IMR-90 (cell line): ENCODE measurements around the gene TCERG1L. TPM values are rescaled to one million over a fixed set of nuclear protein-coding genes. Genes with fewer than 3 reads are reported as not detected.

ENCODE experiments used
- ATAC-seq: fragments of 200-7000 bp; cut with Tn5 transposase; 2 replicates; pipeline ENCODE4 v1.9.1; 2020; ENCODE audit warnings: low read depth, mild to moderate bottlenecking, moderate library complexity
- BruUV-seq: library from RNA; stranded (reverse); fragments of 400-500 nt; replicated peaks from 2 replicates; lab custom pipeline; 2021; lab: Mats Ljungman, UMichigan
- CTCF ChIA-PET: fragments of 300-600 bp; formaldehyde crosslinking; extraction: SDS; loops from one replicate; lab custom pipeline; 2021; ENCODE audit warnings: antibody characterized with exemption; lab: Yijun Ruan, JAX
- POLR2A ChIA-PET: fragments of 300-600 bp; sonication (Branson Sonifier 250); formaldehyde crosslinking; loops from one replicate; lab custom pipeline; 2022; ENCODE audit warnings: antibody characterized with exemption; ENCODE audit not compliant: unreplicated experiment; lab: Charles Lee
- DNase-seq: peaks from one replicate; pipeline ENCODE4 v3.0.0; 2013
- H2AFZ ChIP-seq: replicated peaks from 2 replicates; pipeline ENCODE3; 2013; ENCODE audit warnings: low read length, mild to moderate bottlenecking; ENCODE audit not compliant: poor library complexity
- H2AK5ac ChIP-seq: 2 replicates; pipeline ENCODE4 v1.6.1; 2013; ENCODE audit warnings: low read depth, low read length, inconsistent platforms
- H2AK9ac ChIP-seq: replicated peaks from 2 replicates; pipeline ENCODE3; 2013; ENCODE audit warnings: mild to moderate bottlenecking, low read depth, low read length, moderate library complexity; ENCODE audit not compliant: poor library complexity
- H2BK120ac ChIP-seq: 2 replicates; pipeline ENCODE4 v1.6.1; 2013; ENCODE audit warnings: low read depth, low read length, inconsistent platforms
- H2BK15ac ChIP-seq: 3 replicates; pipeline ENCODE4 v1.6.1; 2013; ENCODE audit warnings: low read depth, low read length, inconsistent platforms
- H2BK20ac ChIP-seq: 2 replicates; pipeline ENCODE4 v1.6.1; 2013; ENCODE audit warnings: low read depth, mild to moderate bottlenecking, inconsistent platforms, low read length, moderate library complexity
- H2BK5ac ChIP-seq: 2 replicates; pipeline ENCODE4 v1.6.1; 2013; ENCODE audit warnings: mild to moderate bottlenecking, low read depth, low read length, inconsistent platforms; ENCODE audit not compliant: poor library complexity, severe bottlenecking
- H3K14ac ChIP-seq: replicated peaks from 2 replicates; pipeline ENCODE4 v1.6.1; 2013; ENCODE audit warnings: low read depth, low read length, inconsistent platforms
- H3K18ac ChIP-seq: 2 replicates; pipeline ENCODE4 v1.6.1; 2013; ENCODE audit warnings: low read depth, low read length, control low read depth
- H3K23ac ChIP-seq: 2 replicates; pipeline ENCODE4 v1.6.1; 2013; ENCODE audit warnings: low read depth, low read length, inconsistent platforms
- H3K27ac ChIP-seq: 2 replicates; pipeline ENCODE4 v1.5.1; 2013; ENCODE audit warnings: mild to moderate bottlenecking, control low read depth, low read length; ENCODE audit not compliant: insufficient read depth
- H3K27me3 ChIP-seq: 2 replicates; pipeline ENCODE4 v1.6.1; 2013; ENCODE audit warnings: low read length; ENCODE audit not compliant: control insufficient read depth, insufficient read depth
- H3K36me3 ChIP-seq: 2 replicates; pipeline ENCODE4 v1.6.1; 2013; ENCODE audit warnings: low read length, mixed read lengths; ENCODE audit not compliant: control insufficient read depth, insufficient read depth
- H3K4ac ChIP-seq: 2 replicates; pipeline ENCODE4 v1.6.1; 2013; ENCODE audit warnings: low read depth, low read length, inconsistent platforms
- H3K4me1 ChIP-seq: 2 replicates; pipeline ENCODE4 v1.6.1; 2013; ENCODE audit warnings: low read length, mixed read lengths; ENCODE audit not compliant: control insufficient read depth, insufficient read depth
- H3K4me2 ChIP-seq: 2 replicates; pipeline ENCODE4 v1.6.1; 2013; ENCODE audit warnings: low read depth, mild to moderate bottlenecking, control low read depth, low read length, moderate library complexity
- H3K4me3 ChIP-seq: 2 replicates; pipeline ENCODE4 v1.5.1; 2013; ENCODE audit warnings: low read depth, mild to moderate bottlenecking, control low read depth, low read length, moderate library complexity; ENCODE audit not compliant: insufficient read depth
- H3K56ac ChIP-seq: 2 replicates; pipeline ENCODE4 v1.6.1; 2013; ENCODE audit warnings: low read length, inconsistent platforms; ENCODE audit not compliant: insufficient read depth; ENCODE audit errors: extremely low read depth
- H3K79me1 ChIP-seq, 2 experiments: 2 replicates each; pipeline ENCODE4 v1.6.1; 2013; ENCODE audit warnings: low read length in 2 of 2, inconsistent platforms in 1 of 2, low read depth in 1 of 2
- H3K9ac ChIP-seq: 2 replicates; pipeline ENCODE4 v1.6.1; 2013; ENCODE audit warnings: low read depth, low read length, control low read depth
- H3K9me1 ChIP-seq: 2 replicates; pipeline ENCODE4 v1.6.1; 2013; ENCODE audit warnings: low read length, inconsistent platforms; ENCODE audit not compliant: insufficient read depth
- H3K9me3 ChIP-seq: 2 replicates; pipeline ENCODE4 v1.6.1; 2013; ENCODE audit warnings: low read length; ENCODE audit not compliant: control insufficient read depth, insufficient read depth
- H4K20me1 ChIP-seq: 2 replicates; pipeline ENCODE4 v1.6.1; 2013; ENCODE audit warnings: low read length, inconsistent platforms; ENCODE audit not compliant: insufficient read depth
- H4K5ac ChIP-seq: 2 replicates; pipeline ENCODE4 v1.6.1; 2013; ENCODE audit warnings: mild to moderate bottlenecking, low read depth, low read length, control low read depth
- H4K8ac ChIP-seq, 2 experiments: 2 replicates each; pipeline ENCODE4 v1.6.1; 2013; ENCODE audit warnings: low read depth in 2 of 2, low read length in 2 of 2, control low read depth in 1 of 2, inconsistent platforms in 1 of 2
- H4K91ac ChIP-seq: 2 replicates; pipeline ENCODE4 v1.6.1; 2013; ENCODE audit warnings: low read depth, low read length, inconsistent platforms; ENCODE audit not compliant: insufficient read depth
- ELK1 ChIP-seq: fragments of 150-350 bp; IDR thresholded peaks from 2 replicates; pipeline ENCODE4 v1.6.1; 2016; ENCODE audit warnings: low read depth, mild to moderate bottlenecking, low read length, moderate library complexity, borderline replicate concordance
- NFE2L2 ChIP-seq: fragments of 150-350 bp; IDR thresholded peaks from 2 replicates; pipeline ENCODE4 v1.6.1; 2016; ENCODE audit warnings: low read depth, mild to moderate bottlenecking, low read length
- RCOR1 ChIP-seq: IDR thresholded peaks from 2 replicates; pipeline ENCODE4 v1.6.1; 2012; ENCODE audit warnings: mild to moderate bottlenecking, low read length, improper control_type of control experiment; ENCODE audit not compliant: insufficient replicate concordance
- USF2 ChIP-seq: fragments of 150-350 bp; IDR thresholded peaks from 2 replicates; pipeline ENCODE4 v1.6.1; 2017; ENCODE audit warnings: mild to moderate bottlenecking, antibody characterized with exemption, low read length, low read depth
- WGBS, 2 experiments: methylation state at CpG; one replicate each; pipeline versions ENCODE4 v1.1.5 to v1.1.7; 2013; ENCODE audit warnings: missing lambda C conversion rate in 2 of 2; ENCODE audit not compliant: insufficient read length in 1 of 2; ENCODE audit errors: extremely low coverage in 2 of 2; 5-methylcytosine and 5-hydroxymethylcytosine counted together
- dilution Hi-C: fragments of 300-500 bp; cut with HindIII; formaldehyde crosslinking; loops from one replicate; pipeline ENCODE4 v1.14.3; 2018; ENCODE audit warnings: low sequenced_read_pairs; ENCODE audit not compliant: unreplicated experiment
- in situ Hi-C: fragments of 300-500 bp; cut with MboI; formaldehyde crosslinking; loops from 3 replicates; pipeline ENCODE4 v1.14.3; 2019; ENCODE audit warnings: low sequenced_read_pairs, inconsistent platforms, mixed read lengths
- intact Hi-C: fragments of 100-400 bp; cut with micrococcal nuclease; formaldehyde crosslinking; loops from 2 replicates; pipeline ENCODE4 v1.10.0; 2022
- polyA plus RNA-seq, 3 experiments: library from polyadenylated mRNA; depleted of rRNA; stranded (reverse); fragments of >200 nt; gene quantifications; 2 replicates each; pipeline ENCODE4 v1.2.3, GENCODE V29; 2012; ENCODE audit warnings: low replicate concordance in 1 of 3
- total RNA-seq: library from RNA; depleted of rRNA; stranded (reverse); fragments of >200 nt; gene quantifications from 2 replicates; pipeline ENCODE4 v1.2.3, GENCODE V29; 2012

The TCERG1L gene
- total and polyA plus RNA-seq, 2 of the 4 experiments (the other 2 are of a cell fraction), result not detected

DNA sequence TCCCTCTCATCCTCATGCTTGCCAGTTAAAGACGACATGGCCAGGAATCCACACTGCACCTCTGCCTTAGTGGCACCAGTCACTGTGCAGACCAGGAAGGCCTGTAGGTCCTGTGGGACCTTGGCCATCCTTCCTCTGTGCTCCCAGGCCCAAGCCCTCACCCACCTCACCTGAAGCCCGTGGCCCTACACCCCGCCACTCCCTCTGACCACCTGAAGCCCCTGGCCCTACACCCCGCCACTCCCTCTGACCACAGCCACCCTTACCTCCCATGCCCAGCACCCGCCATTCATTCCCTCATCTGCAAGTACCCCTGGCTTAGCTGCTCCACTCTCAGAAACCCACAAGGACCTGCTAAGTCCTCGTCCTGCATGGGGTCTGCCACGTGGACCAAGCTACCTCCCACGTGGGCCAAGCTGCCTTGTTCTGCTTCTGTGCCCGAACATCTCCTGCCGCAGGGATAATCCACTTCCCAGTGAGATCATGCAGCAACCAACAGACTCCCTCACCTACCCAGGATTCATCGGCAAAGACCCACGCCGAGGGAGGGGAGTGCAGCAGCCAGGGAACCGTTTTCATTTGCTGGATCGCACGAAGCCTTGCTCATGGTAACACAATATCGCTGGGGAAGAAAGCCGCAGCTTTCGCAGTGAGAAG is 151.2 kb downstream of the TCERG1L start:
- no peaks in the 10 kb centered on the region for H3K9me1 ChIP-seq
- no peaks in the 10 kb centered on the region for H3K79me1 ChIP-seq
- no peak overlapping the region for H3K18ac ChIP-seq
- H3K23ac ChIP-seq, result no peak overlapping the region
- H2AK5ac ChIP-seq, result no peak overlapping the region
- H3K4ac ChIP-seq, result no peak overlapping the region
- DNase-seq (no peak), ATAC-seq (no peak)
- H4K91ac ChIP-seq, result no peak overlapping the region
- WGBS, 2 experiments, result 60% methylated on average over 14 of the region's 19 CpGs; no CpG with 5 or more reads in 1 of the 2 experiments
- H3K36me3 ChIP-seq, result no peaks in the 10 kb centered on the region
- no TSS peak for BruUV-seq
- no peak overlapping the region for H3K4me2 ChIP-seq
- intact Hi-C loops (no loop called here), in situ Hi-C loops (no loop called here), dilution Hi-C loops (no loop called here)
- no peaks in the 10 kb centered on the region for H3K4me1 ChIP-seq
- no peak overlapping the region for H3K9ac ChIP-seq
- no peak overlapping the region for H2AK9ac ChIP-seq
- no peak overlapping the region for H3K14ac ChIP-seq
- H3K56ac ChIP-seq, result no peak overlapping the region
- ChIA-PET POLR2A (no interaction called here), CTCF (no interaction called here)
- no peak overlapping the region for H2BK20ac ChIP-seq
- H2AFZ ChIP-seq, result no peak overlapping the region
- no peaks in the 10 kb centered on the region for H4K20me1 ChIP-seq
- no peak overlapping the region for H3K4me3 ChIP-seq
- no peak overlapping the region for H4K8ac ChIP-seq
- no peak overlapping the region for H2BK5ac ChIP-seq
- H3K27ac ChIP-seq, result no peak overlapping the region
- TF ChIP-seq ELK1, result no peak
- no peak for TF ChIP-seq RCOR1
- TF ChIP-seq USF2, result no peak
- no peak for TF ChIP-seq NFE2L2
- peaks cover 45% of the 10 kb centered on the region for H3K9me3 ChIP-seq
- H2BK15ac ChIP-seq, result no peak overlapping the region
- no peak overlapping the region for H2BK120ac ChIP-seq
- no peak overlapping the region for H4K5ac ChIP-seq
- no peaks in the 10 kb centered on the region for H3K27me3 ChIP-seq
